ENCODE measurements around the gene SHOC1. TPM values are rescaled to one million over a fixed set of nuclear protein-coding genes. Genes with fewer than 3 reads are reported as not detected.
A peak's percentile ranks its signal among the peaks of the same experiment; 100 is the strongest.
"Not testable (repeated sequence)": the region's sequence is repeated elsewhere in the genome, so short reads cannot be mapped to it uniquely, and the experiment has no call there.

SHOC1 gene
- not detected in 2 replicates for total RNA-seq
- 0.10 TPM for polyA plus RNA-seq (2012)

GRCh38 chr9:111794835-111795556 lies at the start of gene SHOC1:
SHOC1 (minus strand) TSS chr9:111794937; CDS start chr9:111791418, 3,519 bp downstream.
- DNase-seq (ENCODE audit: low read depth), result no peak

- no peak for DNase-seq (ENCODE audit: low read depth)
These were observed 49.2 kb upstream of the SHOC1 start for GRCh38 chr9:111843971-111844370.

- DNase-seq (ENCODE audit: low read depth), result peak; percentile 73
These were observed 47.6 kb upstream of the SHOC1 start for GRCh38 chr9:111842313-111842712.

GRCh38 chr9:111840442-111840841 lies 45.7 kb upstream of the SHOC1 start:
- DNase-seq (ENCODE audit: low read depth), result no peak

- no peak for DNase-seq (ENCODE audit: low read depth)
These were observed 45.2 kb upstream of the SHOC1 start for GRCh38 chr9:111839987-111840386.

GRCh38 chr9:111839387-111839786 lies 44.6 kb upstream of the SHOC1 start:
- no peak for DNase-seq (ENCODE audit: low read depth)

- DNase-seq (ENCODE audit: low read depth), result no peak
These were observed 43.7 kb upstream of the SHOC1 start for GRCh38 chr9:111838439-111838838.

- DNase-seq (ENCODE audit: low read depth), result no peak
These were observed 41.6 kb upstream of the SHOC1 start for GRCh38 chr9:111836311-111836710.

- DNase-seq (ENCODE audit: low read depth), result no peak
These were observed 39.2 kb upstream of the SHOC1 start for GRCh38 chr9:111833941-111834340.

- DNase-seq (ENCODE audit: low read depth), result no peak
These were observed 37.7 kb upstream of the SHOC1 start for GRCh38 chr9:111832449-111832848.

GRCh38 chr9:111831371-111832108 lies 36.8 kb upstream of the SHOC1 start:
- DNase-seq (ENCODE audit: low read depth), result no peak

GRCh38 chr9:111828193-111828592 lies 33.5 kb upstream of the SHOC1 start:
- DNase-seq (ENCODE audit: low read depth), result peak; percentile 29

- no peak for DNase-seq (ENCODE audit: low read depth)
These were observed 30.9 kb upstream of the SHOC1 start for GRCh38 chr9:111825468-111826145.

- DNase-seq (ENCODE audit: low read depth), result no peak
These were observed 26.3 kb upstream of the SHOC1 start for GRCh38 chr9:111821006-111821528.

GRCh38 chr9:111819360-111819759 lies 24.6 kb upstream of the SHOC1 start:
- DNase-seq (ENCODE audit: low read depth), result no peak

GRCh38 chr9:111815285-111816070 lies 20.7 kb upstream of the SHOC1 start:
- DNase-seq (ENCODE audit: low read depth), result no peak

- no peak for DNase-seq (ENCODE audit: low read depth)
These were observed 17.6 kb upstream of the SHOC1 start for GRCh38 chr9:111812337-111812736.

GRCh38 chr9:111810908-111811307 lies 16.2 kb upstream of the SHOC1 start:
- DNase-seq (ENCODE audit: low read depth), result peak; percentile 21

GRCh38 chr9:111810415-111810814 lies 15.7 kb upstream of the SHOC1 start:
- DNase-seq (ENCODE audit: low read depth), result not testable (repeated sequence)

GRCh38 chr9:111807197-111807596 lies 12.5 kb upstream of the SHOC1 start:
- no peak for DNase-seq (ENCODE audit: low read depth)

GRCh38 chr9:111806259-111806658 lies 11.5 kb upstream of the SHOC1 start:
- DNase-seq (ENCODE audit: low read depth), result peak; percentile 23

Data from myocyte (in vitro differentiated cells).